Esophagus squamous epithelium (tissue), 5 donors: ENCODE results near the gene CLDN24. TPM values are rescaled to one million over a fixed set of nuclear protein-coding genes. Genes with fewer than 3 reads are reported as not detected.
"Not testable (repeated sequence)": the region's sequence is repeated elsewhere in the genome, so short reads cannot be mapped to it uniquely, and the experiment has no call there.

Experiments used
- DNase-seq: peaks from one replicate; lab custom pipeline; 2025; lab: John Stamatoyannopoulos, UW
- H3K27ac ChIP-seq, 4 donors: fragments of 200-600 bp; sonication (generic); one replicate each; pipeline ENCODE4 v1.5.1; 2016 to 2019; ENCODE audit warnings: mild to moderate bottlenecking in 1 of 4
- H3K27me3 ChIP-seq, 4 donors: fragments of 200-600 bp; sonication (generic); 1 replicate in 3 of 4; 2 replicates in 1 of 4; pipeline versions ENCODE4 v1.5.1 to v1.6.0; 2017 to 2021; ENCODE audit warnings: antibody characterized with exemption in 1 of 4
- H3K36me3 ChIP-seq, 3 donors: fragments of 200-600 bp; sonication (generic); one replicate each; pipeline ENCODE4 v1.5.1; 2016 to 2019
- H3K4me1 ChIP-seq, 3 donors: fragments of 200-600 bp; sonication (generic); one replicate each; pipeline ENCODE4 v1.5.1; 2017 to 2019
- H3K4me3 ChIP-seq, 4 donors: fragments of 200-600 bp; sonication (generic); 1 replicate in 3 of 4; 2 replicates in 1 of 4; pipeline ENCODE4 v1.5.1; 2016 to 2019; ENCODE audit warnings: mild to moderate bottlenecking in 2 of 4, moderate library complexity in 1 of 4
- H3K9me3 ChIP-seq, 3 donors: fragments of 200-600 bp; sonication (generic); one replicate each; pipeline ENCODE4 v1.5.1; 2016 to 2019
- POLR2A ChIP-seq, 4 donors: fragments of 450-650 bp; IDR thresholded peaks; one replicate each; pipeline ENCODE4 v1.6.1; 2017; ENCODE audit warnings: antibody characterized with exemption in 4 of 4, mild to moderate bottlenecking in 4 of 4, moderate library complexity in 3 of 4
- WGBS, 2 donors: methylation state at CpG; one replicate each; pipeline ENCODE4 v1.1.5; 2018; 5-methylcytosine and 5-hydroxymethylcytosine counted together
- intact Hi-C: fragments of 100-400 bp; cut with DNase I; formaldehyde crosslinking; loops from one replicate; pipeline ENCODE4 v1.15.0; 2022
- total RNA-seq, 4 donors: library from RNA; depleted of rRNA; stranded (reverse); fragments of >200 nt; gene quantifications; one replicate each; pipeline ENCODE4 v1.1.0, GENCODE V29; 2016
- TF ChIP-seq, protein P1 (sequence below), 6 experiments: fragments of 450-650 bp in 4 of 6; fragments of 200-600 bp in 2 of 6; sonication (generic) in 2 of 6; IDR thresholded peaks; one replicate each; pipeline ENCODE4 v1.5.1; 2016 to 2019; ENCODE audit warnings: antibody characterized with exemption in 6 of 6, mild to moderate bottlenecking in 4 of 6, moderate library complexity in 4 of 6
- donor health status: DM: yes; HTN: yes; CAD: no.

Gene CLDN24
- total RNA-seq, 4 donors from 2014 or later, result not detected

DNA sequence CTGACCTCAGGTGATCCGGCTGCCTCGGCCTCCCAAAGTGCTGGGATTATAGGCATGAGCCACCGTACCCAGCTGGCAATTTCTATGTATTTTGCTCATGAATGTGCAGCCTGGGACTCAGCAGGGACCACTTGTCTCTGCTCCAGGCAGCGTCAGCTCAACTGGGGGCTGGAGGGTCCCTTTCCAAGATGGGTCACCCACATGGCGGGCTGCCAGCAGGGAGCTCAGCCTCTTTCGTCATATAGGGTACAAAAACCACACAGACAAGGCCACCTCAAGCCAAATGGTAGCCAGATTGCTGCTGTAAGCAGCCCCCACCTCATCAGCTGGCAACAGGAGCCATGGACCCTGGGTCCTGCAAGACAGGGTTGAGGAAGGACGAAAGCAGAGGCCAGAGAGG, 2.4 kb upstream of the CLDN24 start:
- Histone ChIP-seq H3K27me3 (peaks cover 0 to 14% (median 0%) of the 10 kb centered on the region in 4 donors), H3K4me3 (no peak overlapping the region), H3K4me1 (peaks cover 0 to 8% (median 1%) of the 10 kb centered on the region in 3 donors), H3K27ac (no peak overlapping the region), H3K9me3 (peaks cover 0 to 8% (median 0%) of the 10 kb centered on the region in 3 donors), H3K36me3 (no peaks in the 10 kb centered on the region)
- no peak for TF ChIP-seq POLR2A (IDR thresholded peaks at IDR 0.05)
- TF ChIP-seq, protein P1, sequence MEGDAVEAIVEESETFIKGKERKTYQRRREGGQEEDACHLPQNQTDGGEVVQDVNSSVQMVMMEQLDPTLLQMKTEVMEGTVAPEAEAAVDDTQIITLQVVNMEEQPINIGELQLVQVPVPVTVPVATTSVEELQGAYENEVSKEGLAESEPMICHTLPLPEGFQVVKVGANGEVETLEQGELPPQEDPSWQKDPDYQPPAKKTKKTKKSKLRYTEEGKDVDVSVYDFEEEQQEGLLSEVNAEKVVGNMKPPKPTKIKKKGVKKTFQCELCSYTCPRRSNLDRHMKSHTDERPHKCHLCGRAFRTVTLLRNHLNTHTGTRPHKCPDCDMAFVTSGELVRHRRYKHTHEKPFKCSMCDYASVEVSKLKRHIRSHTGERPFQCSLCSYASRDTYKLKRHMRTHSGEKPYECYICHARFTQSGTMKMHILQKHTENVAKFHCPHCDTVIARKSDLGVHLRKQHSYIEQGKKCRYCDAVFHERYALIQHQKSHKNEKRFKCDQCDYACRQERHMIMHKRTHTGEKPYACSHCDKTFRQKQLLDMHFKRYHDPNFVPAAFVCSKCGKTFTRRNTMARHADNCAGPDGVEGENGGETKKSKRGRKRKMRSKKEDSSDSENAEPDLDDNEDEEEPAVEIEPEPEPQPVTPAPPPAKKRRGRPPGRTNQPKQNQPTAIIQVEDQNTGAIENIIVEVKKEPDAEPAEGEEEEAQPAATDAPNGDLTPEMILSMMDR (IDR thresholded peaks at IDR 0.05), result no peak
- 69 to 94% methylated on average over 3 to 7 of the region's 7 CpGs for WGBS, 2 donors
- intact Hi-C loops, result no loop called here
- DNase-seq, result no peak

DNA sequence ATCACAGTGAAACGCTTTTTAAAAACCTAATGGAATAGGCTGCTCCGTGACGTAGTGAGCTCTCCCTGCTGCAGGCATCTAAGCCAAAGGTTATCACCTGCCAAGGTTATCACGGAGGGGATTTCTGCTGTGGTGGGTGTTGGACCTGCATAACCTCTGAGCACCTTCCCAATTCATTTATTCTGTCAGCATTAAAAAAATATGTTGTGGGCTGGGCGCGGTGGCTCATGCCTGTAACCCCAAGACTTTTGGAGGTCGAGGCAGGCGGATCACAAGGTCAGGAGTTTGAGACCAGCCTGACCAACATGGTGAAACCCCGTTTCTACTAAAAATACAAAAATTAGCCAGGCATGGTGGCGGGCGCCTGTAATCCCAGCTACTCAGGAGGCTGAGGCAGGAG, 1.8 kb upstream of the CLDN24 start:
- DNase-seq, result not testable (repeated sequence)
- 93 to 94% methylated on average over 10 to 11 of the region's 11 CpGs for WGBS, 2 donors
- H3K27me3 ChIP-seq, result peaks cover 0 to 14% (median 0%) of the 10 kb centered on the region in 4 donors

DNA sequence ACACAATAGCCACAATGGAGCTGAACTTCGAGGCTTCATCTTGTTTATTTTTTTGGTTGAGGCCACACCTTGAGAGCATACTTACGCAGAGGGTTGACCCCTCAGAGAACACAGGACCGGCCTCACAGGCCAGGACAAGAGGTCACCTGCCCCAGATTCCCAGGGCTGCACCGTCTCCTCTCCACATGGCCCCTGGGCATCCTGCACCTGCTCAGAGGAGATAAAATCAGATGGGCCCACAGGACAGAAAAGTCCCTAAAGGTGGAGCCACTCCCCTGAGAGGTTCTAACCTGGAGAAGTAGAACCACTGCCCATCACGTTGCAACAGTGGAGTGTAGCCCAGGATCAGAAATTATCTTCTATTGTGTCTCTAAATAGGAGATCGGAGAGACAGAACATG, 1.1 kb upstream of the CLDN24 start:
- Histone ChIP-seq H3K4me3 (no peak overlapping the region), H3K4me1 (peaks cover 0 to 5% (median 0%) of the 10 kb centered on the region in 3 donors), H3K27ac (no peak overlapping the region), H3K27me3 (peaks cover 0 to 14% (median 0%) of the 10 kb centered on the region in 4 donors), H3K36me3 (no peaks in the 10 kb centered on the region), H3K9me3 (peaks cover 0 to 8% (median 0%) of the 10 kb centered on the region in 3 donors)
- intact Hi-C loops, result no loop called here
- 71 to 88% methylated on average over 4 to 6 of the region's 6 CpGs for WGBS, 2 donors
- DNase-seq, result no peak
- TF ChIP-seq, protein P1 (IDR thresholded peaks at IDR 0.05), result no peak
- no peak for TF ChIP-seq POLR2A (IDR thresholded peaks at IDR 0.05)

More for the DNA sequence above, 1.8 kb upstream of the CLDN24 start:
- H3K4me3 ChIP-seq, H3K9me3 ChIP-seq, intact Hi-C loops, H3K27ac ChIP-seq, H3K36me3 ChIP-seq, H3K4me1 ChIP-seq: not testable (repeated sequence)

- TF ChIP-seq POLR2A (IDR thresholded peaks at IDR 0.05), result no peak
- TF ChIP-seq, protein P1 (IDR thresholded peaks at IDR 0.05), result no peak
- intact Hi-C loops, result no loop called here
- DNase-seq, result no peak
- Histone ChIP-seq H3K27ac (no peak overlapping the region), H3K27me3 (peaks cover 0 to 14% (median 0%) of the 10 kb centered on the region in 4 donors), H3K9me3 (peaks cover 0 to 6% (median 0%) of the 10 kb centered on the region in 3 donors), H3K4me1 (peaks cover 0 to 5% (median 0%) of the 10 kb centered on the region in 3 donors), H3K36me3 (peaks cover 0 to under 1% (median 0%) of the 10 kb centered on the region in 3 donors), H3K4me3 (no peak overlapping the region)
- 91 to 92% methylated on average over 5 of the region's 5 CpGs for WGBS, 2 donors
These were observed 710 bp downstream of the CLDN24 start for GRCh38 chr4:183321516-183321915.

- 73 to 89% methylated on average over 2 of the region's 2 CpGs for WGBS, 2 donors
- peaks cover 0 to 14% (median 0%) of the 10 kb centered on the region in 4 donors for H3K27me3 ChIP-seq
- DNase-seq, result no peak
These were observed 1.1 kb downstream of the CLDN24 start for GRCh38 chr4:183321079-183321478.

More at GRCh38 chr4:183321079-183321478, 1.1 kb downstream of the CLDN24 start:
- Histone ChIP-seq H3K4me1 (peaks cover 0 to 5% (median 0%) of the 10 kb centered on the region in 3 donors), H3K36me3 (peaks cover 0 to 5% (median 0%) of the 10 kb centered on the region in 3 donors), H3K4me3 (no peak overlapping the region), H3K27ac (no peak overlapping the region), H3K9me3 (peaks cover 0 to 2% (median 0%) of the 10 kb centered on the region in 3 donors)
- TF ChIP-seq, protein P1 (IDR thresholded peaks at IDR 0.05), result no peak
- no peak for TF ChIP-seq POLR2A (IDR thresholded peaks at IDR 0.05)
- intact Hi-C loops, result no loop called here
